ENCODE results near the gene NUP85.
"Not testable (repeated sequence)": the region's sequence is repeated elsewhere in the genome, so short reads cannot be mapped to it uniquely, and the experiment has no call there.

The NUP85 gene

DNA sequence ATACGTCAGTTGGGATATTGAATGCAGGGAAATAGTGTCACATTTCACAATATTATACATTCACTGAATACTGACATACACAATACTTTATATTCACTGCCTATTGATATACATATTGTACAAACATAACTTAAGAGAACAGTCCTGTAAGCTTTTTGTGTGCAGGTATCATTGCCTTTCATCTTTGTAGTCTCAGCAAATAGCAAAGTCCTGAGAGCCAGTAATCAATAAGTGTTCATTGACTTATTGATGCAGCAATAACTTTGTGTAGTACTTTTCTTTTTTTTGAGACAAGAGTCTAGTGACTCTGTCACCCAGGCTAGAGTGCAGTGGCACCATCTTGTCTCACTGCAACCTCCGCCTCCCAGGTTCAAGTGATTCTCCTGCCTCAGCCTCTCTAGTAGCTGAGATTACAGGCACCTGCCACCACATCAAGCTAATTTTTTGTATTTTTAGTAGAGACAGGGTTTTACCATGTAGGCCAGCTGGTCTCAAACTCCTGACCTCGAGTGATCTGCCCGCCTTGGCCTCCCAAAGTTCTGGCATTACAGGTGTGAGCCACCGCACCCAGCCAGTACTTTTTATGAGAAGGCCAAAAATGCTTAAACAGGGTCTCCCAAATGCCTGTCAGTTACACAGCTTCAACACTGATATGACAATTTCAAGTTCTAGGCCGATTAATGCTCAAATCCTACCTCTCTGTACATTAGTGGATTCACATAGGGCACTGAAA is 5.4 kb upstream of the NUP85 start:
- DNase-seq = no peak

DNA sequence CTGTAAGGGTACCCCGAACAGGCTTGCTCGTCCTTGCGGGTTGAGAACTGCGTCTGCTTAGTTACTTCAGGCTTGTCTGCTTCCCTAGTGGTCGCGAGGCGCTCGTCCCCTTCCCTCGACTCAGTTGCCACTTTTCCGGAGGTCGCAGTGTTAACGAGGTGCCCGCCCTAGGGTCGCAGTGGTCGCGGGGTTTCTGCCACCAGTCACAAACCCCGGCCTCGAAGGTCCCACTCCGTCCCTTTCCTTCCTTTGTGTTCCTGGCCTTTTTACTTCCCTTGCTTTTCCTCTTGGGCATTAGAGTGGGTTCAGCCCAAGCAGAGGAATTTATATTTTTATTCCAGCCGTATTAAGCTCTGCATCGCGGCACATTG is 299 bp downstream of the NUP85 start:
- DNase-seq = no peak

DNA sequence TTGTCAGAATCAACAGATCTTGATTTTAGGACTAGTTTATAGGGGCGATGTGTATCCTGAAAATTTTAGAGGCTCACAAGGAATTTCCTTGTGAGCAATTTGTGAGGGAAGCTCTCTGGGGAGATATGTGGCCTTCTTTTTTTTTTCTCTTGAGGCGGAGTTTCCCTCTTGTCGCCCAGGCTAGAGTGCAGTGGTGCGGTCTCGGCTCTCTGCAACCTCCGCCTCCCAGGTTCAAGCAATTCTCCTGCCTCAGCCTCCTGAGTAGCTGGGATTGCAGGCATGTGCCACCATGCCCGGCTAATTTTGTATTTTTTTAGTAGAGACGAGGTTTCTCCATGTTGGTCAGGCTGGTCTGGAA is 1.6 kb downstream of the NUP85 start:
- DNase-seq = not testable (repeated sequence)

DNA sequence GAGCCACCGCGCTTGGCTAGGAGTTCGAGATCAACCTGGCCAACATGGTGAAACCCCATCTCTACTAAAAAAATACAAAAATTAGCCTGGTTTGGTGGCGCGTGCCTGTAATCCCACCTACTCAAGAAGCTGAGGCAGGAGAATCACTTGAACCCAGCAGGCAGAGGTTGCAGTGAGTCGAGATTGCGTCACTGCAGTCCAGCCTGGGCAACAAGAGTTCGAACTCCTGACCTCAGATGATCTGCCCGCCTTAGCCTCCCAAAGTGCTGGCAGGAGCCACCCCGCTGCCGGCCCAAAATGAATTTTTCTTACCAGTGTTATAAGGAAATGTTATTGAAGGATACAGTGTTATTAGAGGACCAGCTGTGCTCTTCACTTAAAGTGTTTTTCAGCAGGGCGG is 2.3 kb downstream of the NUP85 start:
- DNase-seq = no peak

DNA sequence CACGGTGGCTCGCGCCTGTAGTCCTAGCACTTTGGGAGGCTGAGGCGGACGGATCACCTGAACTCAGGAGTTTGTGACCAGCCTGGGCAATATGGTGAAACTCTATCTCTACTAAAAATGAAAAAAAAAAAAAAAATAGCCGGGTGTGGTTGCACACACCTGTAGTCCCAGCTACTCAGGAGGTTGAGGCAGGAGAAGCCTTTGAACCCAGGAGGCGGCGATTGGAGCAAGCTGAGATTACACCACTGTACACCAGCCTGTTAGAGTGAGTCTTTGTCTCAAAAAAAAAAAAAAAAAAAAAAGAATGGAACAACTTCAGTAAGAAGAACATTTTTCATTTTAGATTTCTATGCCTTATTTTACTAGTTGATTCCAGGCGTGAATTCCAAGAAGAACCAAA is 2.7 kb downstream of the NUP85 start:
- DNase-seq = no peak

DNA sequence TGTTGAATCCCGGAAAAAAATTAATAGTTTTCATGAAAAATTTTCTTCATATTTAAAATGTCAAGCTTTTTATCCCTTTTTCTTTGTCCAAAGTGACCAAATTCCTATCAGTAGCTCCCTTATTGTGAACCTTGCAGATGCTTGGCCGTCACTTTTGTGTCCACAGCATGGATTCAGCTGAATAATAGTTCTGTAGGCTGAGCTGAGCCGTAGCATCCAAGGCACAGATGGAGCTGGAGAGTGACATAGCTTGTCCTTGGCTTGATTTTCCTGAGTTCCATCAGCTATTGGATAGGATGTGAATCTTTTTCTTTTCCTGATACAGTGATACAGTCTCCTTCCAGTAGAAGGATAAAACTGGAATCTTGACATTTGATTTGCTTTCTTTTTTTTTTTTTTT is 3.6 kb downstream of the NUP85 start:
- no peak for DNase-seq

DNA sequence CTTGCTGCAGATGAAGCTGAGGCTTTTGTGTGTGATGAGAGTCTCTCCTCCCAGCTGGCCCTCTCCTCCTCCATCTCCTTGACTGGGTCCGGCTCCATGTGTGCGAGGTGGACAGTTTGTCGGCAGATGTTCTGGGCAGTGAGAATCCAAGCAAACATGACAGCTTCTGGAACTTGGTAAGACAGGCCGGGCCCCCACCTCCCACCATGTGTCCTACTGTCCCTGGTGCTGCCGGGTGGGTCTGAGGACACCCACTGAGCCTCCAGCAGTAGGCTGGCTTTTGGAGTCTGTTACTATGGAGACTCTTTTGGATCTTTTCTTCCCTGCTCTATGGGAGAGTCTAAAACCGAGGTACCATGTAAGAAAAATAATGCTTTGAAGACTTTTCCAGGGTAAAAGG is 12.7 kb downstream of the NUP85 start:
- no peak for DNase-seq

DNA sequence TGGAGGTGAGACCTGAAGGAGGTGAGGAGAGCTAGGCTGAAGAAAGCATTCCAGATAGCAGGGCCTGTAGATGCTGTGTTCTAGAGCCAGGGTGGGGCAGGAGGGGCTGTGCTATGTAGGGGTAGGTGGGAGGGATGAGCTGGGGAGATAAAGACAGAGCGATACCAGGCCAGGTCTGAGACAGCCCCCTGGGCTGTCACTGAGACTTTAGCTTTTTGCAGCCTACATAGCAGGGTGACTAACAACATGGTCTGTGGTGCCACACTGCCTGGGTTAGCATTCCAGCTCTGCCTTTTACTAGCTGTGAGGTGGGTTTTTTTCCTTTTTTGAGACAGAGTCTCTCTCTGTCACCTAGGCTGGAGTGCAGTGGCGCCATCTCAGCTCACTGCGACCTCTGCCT is 14.3 kb downstream of the NUP85 start:
- no peak for DNase-seq

DNA sequence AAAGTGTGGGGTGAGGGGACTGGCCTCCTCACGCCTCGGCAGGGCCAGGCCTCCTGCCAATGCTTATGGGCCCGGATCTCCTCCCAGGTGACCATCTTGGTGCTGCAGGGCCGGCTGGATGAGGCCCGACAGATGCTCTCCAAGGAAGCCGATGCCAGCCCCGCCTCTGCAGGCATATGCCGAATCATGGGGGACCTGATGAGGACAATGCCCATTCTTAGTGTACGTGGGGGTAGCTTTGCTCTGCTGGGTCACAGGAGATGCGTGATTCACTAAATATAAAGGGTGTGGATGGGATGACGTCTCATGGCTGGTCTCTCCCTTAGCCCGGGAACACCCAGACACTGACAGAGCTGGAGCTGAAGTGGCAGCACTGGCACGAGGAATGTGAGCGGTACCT is 19.5 kb downstream of the NUP85 start:
- no peak for DNase-seq

DNA sequence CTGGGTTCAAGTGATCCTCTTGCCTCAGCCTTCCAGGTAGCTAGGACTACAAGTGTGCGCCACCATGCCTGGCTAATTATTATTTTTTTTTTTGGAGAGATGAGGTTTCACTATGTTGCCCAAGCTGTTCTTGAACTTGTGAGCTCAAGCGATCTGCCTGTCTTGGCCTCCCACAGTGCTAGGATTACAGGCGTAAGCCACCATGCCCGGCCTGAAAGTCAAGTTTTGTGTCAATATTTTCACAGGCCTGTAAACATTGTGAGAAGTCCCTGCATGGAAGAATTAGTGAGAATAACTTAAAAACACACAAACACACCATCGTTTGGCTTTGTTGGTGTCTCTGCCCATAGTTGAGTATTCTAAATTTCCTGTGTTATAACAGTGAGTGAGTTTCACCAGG is 22.2 kb downstream of the NUP85 start:
- DNase-seq = no peak

DNA sequence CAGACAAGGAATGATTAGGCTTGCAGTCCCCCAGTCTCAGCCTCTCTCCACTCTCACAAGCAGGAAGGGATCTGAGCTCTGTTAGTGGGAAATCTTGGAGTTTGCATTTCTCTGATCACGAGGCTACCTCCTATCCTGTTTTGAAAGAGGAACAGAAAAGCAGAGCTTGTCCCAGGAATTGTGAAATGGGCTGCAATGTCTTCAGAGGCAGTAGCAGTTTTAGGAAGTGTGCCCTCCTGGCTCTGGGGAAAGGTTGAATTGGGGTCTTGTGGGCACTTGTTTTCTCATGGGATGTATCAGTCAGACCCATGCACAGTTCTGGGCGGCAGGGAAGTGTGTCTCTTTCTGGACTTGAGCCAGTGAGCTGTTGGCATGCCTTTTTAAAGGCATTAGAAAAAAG is 22.8 kb downstream of the NUP85 start:
- peak in 3 of 56 donors; percentile 5 to 26 (median 16) for DNase-seq

DNA sequence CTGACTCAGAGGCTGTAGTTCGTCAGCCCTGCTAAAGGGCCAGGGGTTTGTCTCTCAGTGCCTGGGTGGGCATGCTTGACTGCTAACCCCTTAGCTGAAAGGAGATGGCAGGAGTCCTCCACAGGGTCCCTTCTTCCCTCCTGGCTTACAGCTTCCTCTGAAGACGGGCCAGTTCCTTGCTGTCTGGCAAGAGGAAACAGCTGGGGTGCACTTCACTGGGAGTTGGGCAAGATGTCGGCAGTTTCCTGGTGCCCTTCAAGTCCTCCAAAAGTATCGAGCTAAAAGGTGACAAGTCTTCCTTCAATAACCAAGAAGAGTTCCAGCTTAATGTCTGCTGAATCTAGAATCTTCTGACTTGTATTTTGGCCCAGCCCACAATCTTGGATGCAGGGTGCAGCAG is 23.4 kb downstream of the NUP85 start:
- peak in 1 of 56 donors; percentile 24 for DNase-seq

DNA sequence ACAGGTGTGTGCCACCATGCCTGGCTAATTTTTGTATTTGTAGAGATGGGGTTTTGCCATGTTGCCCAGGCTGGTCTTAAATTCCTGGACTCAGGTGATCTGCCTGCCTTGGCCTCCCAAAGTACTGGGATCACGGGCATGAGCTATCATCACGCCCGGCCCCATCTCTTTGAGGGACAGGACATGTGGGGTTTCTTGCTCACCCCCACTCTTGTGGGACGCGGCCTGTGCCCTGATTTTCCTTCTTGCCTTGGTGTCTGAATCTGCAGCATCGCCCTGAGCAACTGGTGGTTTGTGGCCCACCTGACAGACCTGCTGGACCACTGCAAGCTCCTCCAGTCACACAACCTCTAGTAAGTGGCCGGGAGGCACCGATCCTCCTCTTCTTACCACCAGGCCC is 25.6 kb downstream of the NUP85 start:
- DNase-seq = no peak

DNA sequence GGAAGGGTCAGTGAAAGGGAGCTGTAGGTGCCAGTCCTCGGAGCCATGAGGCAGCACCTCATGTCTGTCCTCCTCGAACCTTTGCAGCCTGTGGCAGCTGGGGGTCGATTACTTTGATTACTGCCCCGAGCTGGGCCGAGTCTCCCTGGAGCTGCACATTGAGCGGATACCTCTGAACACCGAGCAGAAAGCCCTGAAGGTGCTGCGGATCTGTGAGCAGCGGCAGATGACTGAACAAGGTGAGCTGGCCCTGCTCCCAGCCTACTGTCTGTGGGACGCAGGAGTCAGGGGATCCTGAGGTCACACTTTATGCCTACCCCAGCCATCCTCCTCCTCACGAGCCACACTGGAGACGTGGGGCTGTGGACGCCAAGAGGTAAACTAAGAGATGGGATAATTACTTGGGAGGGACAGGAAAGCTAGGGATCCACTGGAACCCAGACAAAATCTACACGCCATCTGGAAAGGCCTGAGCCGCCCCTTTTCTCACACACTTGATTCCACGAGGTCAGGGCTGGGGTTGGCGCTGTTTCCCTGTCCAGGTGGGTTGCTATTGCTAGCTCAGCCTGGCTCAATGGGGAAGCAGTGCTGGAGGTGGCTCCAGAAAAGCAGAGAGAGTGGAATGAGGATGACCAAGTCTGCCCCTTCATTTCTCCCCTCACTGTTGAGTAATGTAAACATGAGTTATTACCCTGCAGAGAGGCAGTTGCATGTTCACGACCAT is 26.4 kb downstream of the NUP85 start:
- no peak for DNase-seq

DNA sequence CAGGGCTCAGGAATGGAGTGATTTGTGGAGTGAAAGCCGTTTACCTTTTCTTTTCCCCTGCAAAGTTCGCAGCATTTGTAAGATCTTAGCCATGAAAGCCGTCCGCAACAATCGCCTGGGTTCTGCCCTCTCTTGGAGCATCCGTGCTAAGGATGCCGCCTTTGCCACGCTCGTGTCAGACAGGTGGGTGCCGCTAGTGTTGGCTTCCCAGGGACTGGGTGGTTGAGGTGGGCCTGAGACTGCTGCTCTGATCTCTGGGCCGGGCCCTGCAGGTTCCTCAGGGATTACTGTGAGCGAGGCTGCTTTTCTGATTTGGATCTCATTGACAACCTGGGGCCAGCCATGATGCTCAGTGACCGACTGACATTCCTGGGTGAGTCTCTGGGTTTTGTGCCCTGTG is 27.3 kb downstream of the NUP85 start:
- no peak for DNase-seq

DNA sequence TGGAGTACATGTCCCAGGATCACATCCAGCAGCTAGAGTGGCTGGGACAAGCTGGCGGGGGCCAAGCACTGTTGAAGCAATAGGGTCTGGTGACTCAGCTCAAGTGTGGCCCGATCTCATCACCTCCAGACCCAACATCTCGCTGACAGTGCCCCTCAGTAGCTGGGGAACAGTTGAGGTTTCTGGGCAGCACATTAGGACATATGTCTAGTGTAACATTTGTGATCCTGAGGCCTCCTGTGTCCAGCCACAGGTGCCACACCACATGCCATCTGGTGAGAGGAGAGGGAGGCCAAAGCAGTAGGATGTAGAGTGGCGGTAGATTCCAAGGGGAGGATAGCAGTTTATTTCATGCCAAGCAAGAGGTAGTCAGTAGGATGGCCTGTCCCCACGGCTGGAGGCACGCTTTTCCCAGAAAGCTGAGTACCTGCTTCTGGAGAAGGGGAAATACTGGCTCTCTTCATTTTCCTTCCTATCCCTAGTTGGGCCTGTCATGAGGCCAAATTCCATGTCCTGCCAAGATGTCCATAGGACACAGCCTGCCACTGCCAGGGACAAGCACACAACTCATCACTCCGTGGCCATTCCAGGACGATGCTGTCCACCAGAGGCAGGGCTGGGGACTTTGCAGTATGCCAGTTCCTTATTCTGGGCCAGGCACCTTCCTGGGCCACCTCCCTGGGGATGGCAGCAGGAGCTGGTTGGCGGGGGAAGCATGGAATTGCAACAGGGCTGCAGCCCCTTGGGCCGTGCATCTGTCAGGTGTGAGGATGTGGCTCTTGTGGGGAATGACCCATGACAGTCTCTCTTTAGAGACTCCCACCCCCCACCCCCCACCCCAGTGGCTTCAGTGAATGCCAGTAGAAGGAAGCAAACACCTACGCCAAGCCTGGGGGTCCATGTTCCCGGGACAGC is 31.9 kb downstream of the NUP85 start:
- no peak for DNase-seq

DNA sequence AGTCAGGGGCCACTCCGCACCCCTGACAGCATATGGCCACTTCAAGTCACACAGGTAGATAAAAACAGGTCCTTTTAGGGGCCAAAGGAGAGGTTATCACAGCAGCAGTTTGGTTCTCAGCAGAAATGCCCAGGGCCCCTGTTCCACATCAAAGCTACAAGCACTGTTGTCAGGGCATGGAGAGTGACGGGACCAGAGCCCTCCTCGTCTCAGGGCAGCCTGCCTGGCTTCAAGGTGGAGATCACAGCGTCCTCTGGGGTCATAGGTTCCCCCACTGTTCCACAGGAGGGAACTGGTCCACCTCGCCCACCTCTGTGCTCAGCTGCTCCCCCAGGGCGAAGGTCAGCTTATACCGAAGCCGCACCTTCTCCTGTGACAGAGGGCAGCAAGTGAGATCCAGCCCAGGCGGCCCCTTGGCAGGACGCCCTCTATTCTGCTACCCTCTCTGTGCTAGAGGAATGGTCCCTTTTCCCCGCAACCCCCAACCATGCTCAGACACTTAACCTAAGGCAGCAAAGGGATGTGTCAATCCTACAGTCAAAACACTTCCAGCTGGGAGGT is 32.6 kb downstream of the NUP85 start:
- no peak for DNase-seq

DNA sequence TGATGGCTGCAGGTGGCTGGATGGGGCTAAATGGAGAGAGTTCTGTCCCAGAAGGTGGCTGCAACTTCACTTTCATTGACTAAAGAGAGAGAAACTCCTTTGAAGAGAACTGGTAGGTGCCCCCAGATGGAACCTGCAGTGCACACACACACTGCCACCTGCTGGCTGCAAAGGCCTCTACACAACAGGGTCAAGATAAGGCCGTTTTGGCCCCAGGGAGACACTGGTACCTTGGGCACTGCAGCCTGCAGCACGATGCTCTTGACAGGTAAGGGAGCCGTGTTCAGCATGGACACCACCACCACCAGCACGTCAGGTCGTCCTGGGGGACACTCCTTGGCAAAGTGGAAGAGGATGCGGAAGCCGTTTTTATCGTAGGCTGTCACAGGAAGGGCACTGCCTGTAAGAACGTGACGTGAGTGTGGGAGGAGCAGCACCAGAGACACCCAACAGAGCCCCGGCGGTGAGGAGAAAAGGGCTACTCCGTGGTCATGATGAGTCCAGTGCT is 33.3 kb downstream of the NUP85 start:
- peak in 33 of 56 donors; percentile 7 to 64 (median 25) for DNase-seq

DNA sequence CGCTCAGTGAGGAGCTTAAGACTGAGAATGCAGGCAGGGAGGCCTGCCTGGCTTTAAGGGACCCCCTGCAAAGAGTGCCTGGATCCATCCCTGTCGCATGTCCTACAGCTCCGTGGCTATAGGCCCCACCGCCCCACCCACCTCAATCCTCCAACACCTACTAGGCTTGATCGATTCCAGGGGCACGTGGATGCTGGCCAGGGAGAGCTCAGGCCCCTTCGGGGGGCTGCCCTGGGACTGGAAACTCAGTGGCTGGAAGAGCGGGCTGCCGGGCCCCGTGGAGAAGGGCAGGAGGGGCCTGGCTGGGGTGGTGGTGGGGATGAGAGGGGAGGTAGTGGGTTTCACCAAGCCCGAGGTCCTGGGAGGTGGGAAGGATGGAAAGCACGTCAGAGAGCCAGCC is 33.7 kb downstream of the NUP85 start:
- no peak for DNase-seq

DNA sequence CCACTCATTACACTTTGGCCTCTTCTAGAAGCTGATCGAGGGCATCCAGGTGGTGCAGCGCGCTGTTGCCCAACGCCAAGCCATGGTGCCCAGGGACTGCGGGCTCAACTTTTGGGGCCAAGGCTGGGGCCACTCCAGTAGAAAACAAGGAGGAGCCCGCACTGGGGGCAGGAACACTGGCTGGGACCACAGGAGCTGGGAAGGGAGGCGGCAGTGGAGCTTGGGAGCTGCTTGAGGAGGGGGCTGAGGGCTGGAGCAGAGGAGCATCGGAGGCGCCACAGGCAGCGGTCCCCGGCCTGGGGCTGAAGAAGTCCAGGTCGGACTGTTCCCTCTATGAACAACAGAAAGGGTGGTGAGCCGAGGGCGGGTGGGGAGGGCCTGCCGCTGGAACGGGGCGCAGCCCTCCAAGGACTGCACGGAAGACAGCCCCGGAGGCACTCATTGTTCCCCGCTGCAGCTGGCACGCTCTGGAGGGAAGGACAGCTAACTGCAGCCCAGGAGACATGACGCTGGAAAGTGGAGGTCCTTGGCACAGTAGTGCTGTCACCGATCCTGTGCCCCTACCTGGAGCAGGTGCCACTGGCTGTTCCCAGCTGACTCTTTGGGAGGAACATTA is 34.4 kb downstream of the NUP85 start:
- no peak for DNase-seq
